ENCODE measurements around the gene GPR32. TPM values are rescaled to one million over a fixed set of nuclear protein-coding genes. Genes with fewer than 3 reads are reported as not detected.

The GPR32 gene
- total and polyA plus RNA-seq, 10 of the 15 experiments (the other 5 are each of a cell fraction or from before 2014, with no cell fraction given): not detected

GRCh38 chr19:50817941-50818858 lies 47.9 kb downstream of the GPR32 start (continued):
- TF ChIP-seq ZNF592 (IDR thresholded peaks at IDR 0.05) (no peak), JUNB (IDR thresholded peaks at IDR 0.05) (no peak), ZNF274 (IDR thresholded peaks at IDR 0.05; ENCODE audit: insufficient read depth, insufficient read length) (no peak), TAF1 (IDR thresholded peaks at IDR 0.05; ENCODE audit: borderline replicate concordance, low read depth, low read length) (0 out of 2 replicates have a peak, but pooled peaks have one; percentile 30), RAD21 (IDR thresholded peaks at IDR 0.05; ENCODE audit: insufficient read depth, low read depth, low read length) (no peak), POLR2AphosphoS2 (IDR thresholded peaks at IDR 0.05; ENCODE audit: low read depth, low read length) (no peak), YBX1 (IDR thresholded peaks at IDR 0.05) (no peak), STAT3 (IDR thresholded peaks at IDR 0.05; ENCODE audit: low read depth, low read length) (no peak), PML (IDR thresholded peaks at IDR 0.05; ENCODE audit: low read length) (no peak), MAX (IDR thresholded peaks at IDR 0.05; ENCODE audit: low read depth, low read length) (no peak), BMI1 (IDR thresholded peaks at IDR 0.05; ENCODE audit: borderline replicate concordance) (no peak), YY1 (IDR thresholded peaks at IDR 0.05; ENCODE audit: low read depth, low read length) (peak; percentile 75), DPF2 (IDR thresholded peaks at IDR 0.05) (no peak), CEBPB (IDR thresholded peaks at IDR 0.05; ENCODE audit: borderline replicate concordance in 1 of 2, low read depth in 2 of 2, low read length in 2 of 2) (no peak), FOXM1 (IDR thresholded peaks at IDR 0.05; ENCODE audit: low read depth, low read length) (no peak), EZH2 (IDR thresholded peaks at IDR 0.05; ENCODE audit: borderline replicate concordance, control insufficient read depth, low read depth, low read length) (no peak)
- TF ChIP-seq, protein P1, sequence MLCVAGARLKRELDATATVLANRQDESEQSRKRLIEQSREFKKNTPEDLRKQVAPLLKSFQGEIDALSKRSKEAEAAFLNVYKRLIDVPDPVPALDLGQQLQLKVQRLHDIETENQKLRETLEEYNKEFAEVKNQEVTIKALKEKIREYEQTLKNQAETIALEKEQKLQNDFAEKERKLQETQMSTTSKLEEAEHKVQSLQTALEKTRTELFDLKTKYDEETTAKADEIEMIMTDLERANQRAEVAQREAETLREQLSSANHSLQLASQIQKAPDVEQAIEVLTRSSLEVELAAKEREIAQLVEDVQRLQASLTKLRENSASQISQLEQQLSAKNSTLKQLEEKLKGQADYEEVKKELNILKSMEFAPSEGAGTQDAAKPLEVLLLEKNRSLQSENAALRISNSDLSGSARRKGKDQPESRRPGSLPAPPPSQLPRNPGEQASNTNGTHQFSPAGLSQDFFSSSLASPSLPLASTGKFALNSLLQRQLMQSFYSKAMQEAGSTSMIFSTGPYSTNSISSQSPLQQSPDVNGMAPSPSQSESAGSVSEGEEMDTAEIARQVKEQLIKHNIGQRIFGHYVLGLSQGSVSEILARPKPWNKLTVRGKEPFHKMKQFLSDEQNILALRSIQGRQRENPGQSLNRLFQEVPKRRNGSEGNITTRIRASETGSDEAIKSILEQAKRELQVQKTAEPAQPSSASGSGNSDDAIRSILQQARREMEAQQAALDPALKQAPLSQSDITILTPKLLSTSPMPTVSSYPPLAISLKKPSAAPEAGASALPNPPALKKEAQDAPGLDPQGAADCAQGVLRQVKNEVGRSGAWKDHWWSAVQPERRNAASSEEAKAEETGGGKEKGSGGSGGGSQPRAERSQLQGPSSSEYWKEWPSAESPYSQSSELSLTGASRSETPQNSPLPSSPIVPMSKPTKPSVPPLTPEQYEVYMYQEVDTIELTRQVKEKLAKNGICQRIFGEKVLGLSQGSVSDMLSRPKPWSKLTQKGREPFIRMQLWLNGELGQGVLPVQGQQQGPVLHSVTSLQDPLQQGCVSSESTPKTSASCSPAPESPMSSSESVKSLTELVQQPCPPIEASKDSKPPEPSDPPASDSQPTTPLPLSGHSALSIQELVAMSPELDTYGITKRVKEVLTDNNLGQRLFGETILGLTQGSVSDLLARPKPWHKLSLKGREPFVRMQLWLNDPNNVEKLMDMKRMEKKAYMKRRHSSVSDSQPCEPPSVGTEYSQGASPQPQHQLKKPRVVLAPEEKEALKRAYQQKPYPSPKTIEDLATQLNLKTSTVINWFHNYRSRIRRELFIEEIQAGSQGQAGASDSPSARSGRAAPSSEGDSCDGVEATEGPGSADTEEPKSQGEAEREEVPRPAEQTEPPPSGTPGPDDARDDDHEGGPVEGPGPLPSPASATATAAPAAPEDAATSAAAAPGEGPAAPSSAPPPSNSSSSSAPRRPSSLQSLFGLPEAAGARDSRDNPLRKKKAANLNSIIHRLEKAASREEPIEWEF (IDR thresholded peaks at IDR 0.05; ENCODE audit: insufficient replicate concordance, low read depth, low read length): peak; percentile 1
- TF ChIP-seq, protein P2, sequence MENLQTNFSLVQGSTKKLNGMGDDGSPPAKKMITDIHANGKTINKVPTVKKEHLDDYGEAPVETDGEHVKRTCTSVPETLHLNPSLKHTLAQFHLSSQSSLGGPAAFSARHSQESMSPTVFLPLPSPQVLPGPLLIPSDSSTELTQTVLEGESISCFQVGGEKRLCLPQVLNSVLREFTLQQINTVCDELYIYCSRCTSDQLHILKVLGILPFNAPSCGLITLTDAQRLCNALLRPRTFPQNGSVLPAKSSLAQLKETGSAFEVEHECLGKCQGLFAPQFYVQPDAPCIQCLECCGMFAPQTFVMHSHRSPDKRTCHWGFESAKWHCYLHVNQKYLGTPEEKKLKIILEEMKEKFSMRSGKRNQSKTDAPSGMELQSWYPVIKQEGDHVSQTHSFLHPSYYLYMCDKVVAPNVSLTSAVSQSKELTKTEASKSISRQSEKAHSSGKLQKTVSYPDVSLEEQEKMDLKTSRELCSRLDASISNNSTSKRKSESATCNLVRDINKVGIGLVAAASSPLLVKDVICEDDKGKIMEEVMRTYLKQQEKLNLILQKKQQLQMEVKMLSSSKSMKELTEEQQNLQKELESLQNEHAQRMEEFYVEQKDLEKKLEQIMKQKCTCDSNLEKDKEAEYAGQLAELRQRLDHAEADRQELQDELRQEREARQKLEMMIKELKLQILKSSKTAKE (IDR thresholded peaks at IDR 0.05; ENCODE audit: low read depth, poor library complexity, severe bottlenecking): no peak

All from GM12878 (cell line).